K562 (cell line): Measurements from ENCODE around the gene NECTIN1. TPM values are rescaled to one million over a fixed set of nuclear protein-coding genes. Genes with fewer than 3 reads are reported as not detected.

Source experiments
- ATAC-seq: fragments of 200-7000 bp; cut with Tn5 transposase; 3 replicates; pipeline ENCODE4 v1.9.1; 2020; ENCODE audit warnings: moderate library complexity
- BruUV-seq: library from RNA; stranded (reverse); fragments of 400-500 nt; replicated peaks from 2 replicates; lab custom pipeline; 2021; lab: Mats Ljungman, UMichigan
- CTCF ChIA-PET: fragments of 300-600 bp; formaldehyde crosslinking; extraction: SDS; loops from one replicate; lab custom pipeline; 2021; ENCODE audit warnings: low intra/inter-chr PET ratio; lab: Yijun Ruan, JAX
- POLR2A ChIA-PET: fragments of 300-600, 350-650 bp; sonication (Branson Sonifier 250); formaldehyde crosslinking; extraction: SDS; loops from one replicate; lab custom pipeline; 2021; ENCODE audit warnings: antibody characterized with exemption, inconsistent platforms; lab: Yijun Ruan, JAX
- DNase-seq, 4 experiments: peaks; one replicate each; pipeline versions ENCODE4 v3.0.0 to v3.0.0-alpha.2; 2011 to 2018; ENCODE audit warnings: low spot score in 3 of 4, mixed read lengths in 3 of 4; ENCODE audit errors: extremely low read depth in 1 of 4
- FAIRE-seq: peaks from 2 replicates; lab custom pipeline; 2011; peaks lifted over from hg19 to GRCh38; lab: Jason Lieb, UNC
- H2AFZ ChIP-seq: 2 replicates; pipeline ENCODE4 v1.6.0; 2011; ENCODE audit warnings: low read depth, low read length, control low read depth, inconsistent platforms
- H3K27ac ChIP-seq: fragments of 200-600 bp; 3 replicates; pipeline ENCODE4 v1.8.0; 2011; ENCODE audit warnings: low read depth, mild to moderate bottlenecking, control low read depth, inconsistent platforms, low read length, moderate library complexity, mixed read lengths; ENCODE audit errors: extremely low read depth
- H3K27me3 ChIP-seq, 2 experiments: fragments of 300-600 bp in 1 of 2; 2 replicates in 1 of 2; 3 replicates in 1 of 2; pipeline versions ENCODE4 v1.6.0 to v1.8.0; 2011; ENCODE audit warnings: inconsistent platforms in 2 of 2, low read length in 2 of 2, mild to moderate bottlenecking in 1 of 2, mixed read lengths in 1 of 2, moderate library complexity in 1 of 2; ENCODE audit not compliant: control insufficient read depth in 2 of 2, insufficient read depth in 2 of 2
- H3K36me3 ChIP-seq: fragments of 300-600 bp; 3 replicates; pipeline ENCODE4 v1.8.0; 2011; ENCODE audit warnings: mild to moderate bottlenecking, low read length, inconsistent platforms; ENCODE audit not compliant: control insufficient read depth, insufficient read depth
- H3K4me1 ChIP-seq, 2 experiments: fragments of 200-600 bp in 1 of 2; replicated peaks in 1 of 2; 2 replicates in 1 of 2; 3 replicates in 1 of 2; pipeline versions ENCODE4 v1.5.1 to v1.8.0; 2011; ENCODE audit warnings: inconsistent platforms in 2 of 2, low read length in 2 of 2, mild to moderate bottlenecking in 1 of 2, mixed read lengths in 1 of 2, moderate library complexity in 1 of 2; ENCODE audit not compliant: control insufficient read depth in 2 of 2, insufficient read depth in 2 of 2
- H3K4me2 ChIP-seq: 2 replicates; pipeline ENCODE4 v1.6.1; 2011; ENCODE audit warnings: low read length, control low read depth, inconsistent platforms, mixed read lengths; ENCODE audit not compliant: insufficient read depth
- H3K4me3 ChIP-seq: fragments of 200-600 bp; sonication (generic), shearing (Covaris generic); 2 replicates; pipeline ENCODE4 v1.5.1; 2016; ENCODE audit warnings: control low read depth, inconsistent platforms
- H3K79me2 ChIP-seq: fragments of 200-600 bp; 3 replicates; pipeline ENCODE4 v1.8.0; 2011; ENCODE audit warnings: low read length, inconsistent platforms; ENCODE audit not compliant: control insufficient read depth, insufficient read depth
- H3K9ac ChIP-seq, 2 experiments: 2 replicates each; pipeline versions ENCODE4 v1.6.0 to v1.6.1; 2011; ENCODE audit warnings: low read depth in 2 of 2, low read length in 2 of 2, control low read depth in 1 of 2, inconsistent platforms in 1 of 2, mild to moderate bottlenecking in 1 of 2, mixed read lengths in 1 of 2; ENCODE audit not compliant: insufficient read depth in 1 of 2
- H3K9me1 ChIP-seq: one replicate; pipeline ENCODE4 v1.6.0; 2011; ENCODE audit warnings: inconsistent platforms, mild to moderate bottlenecking, low read length, moderate library complexity; ENCODE audit not compliant: control insufficient read depth, insufficient read depth
- H3K9me3 ChIP-seq: replicated peaks from 2 replicates; pipeline ENCODE4 v1.5.1; 2011; ENCODE audit warnings: low read depth, low read length, inconsistent platforms; ENCODE audit not compliant: control insufficient read depth, insufficient read depth
- H4K20me1 ChIP-seq: replicated peaks from 2 replicates; pipeline ENCODE4 v1.6.1; 2011; ENCODE audit warnings: low read length, inconsistent platforms, mixed read lengths; ENCODE audit not compliant: control insufficient read depth, insufficient read depth
- BACH1 ChIP-seq: fragments of 200-800 bp; sonication (Bioruptor generic); IDR thresholded peaks from 2 replicates; pipeline ENCODE4 v1.6.1; 2016; ENCODE audit warnings: missing genetic modification characterization, missing compliant biosample characterization
- CHD4 ChIP-seq: fragments of 200-600 bp; sonication (generic); IDR thresholded peaks from 3 replicates; pipeline ENCODE4 v1.6.1; 2012; ENCODE audit warnings: low read depth, mild to moderate bottlenecking, mixed read lengths, low read length, inconsistent platforms; ENCODE audit not compliant: insufficient read depth, insufficient replicate concordance, poor library complexity, severe bottlenecking
- EWSR1 ChIP-seq: fragments of 450-650 bp; IDR thresholded peaks from 2 replicates; pipeline ENCODE4 v1.6.1; 2018; ENCODE audit warnings: borderline replicate concordance, mild to moderate bottlenecking, low read depth, moderate library complexity; ENCODE audit not compliant: partially characterized antibody
- EZH2 ChIP-seq: IDR thresholded peaks from 2 replicates; pipeline ENCODE4 v1.6.1; 2012; ENCODE audit warnings: low read depth, mild to moderate bottlenecking, inconsistent platforms, low read length, borderline replicate concordance
- FIP1L1 ChIP-seq: fragments of 200-400 bp; formaldehyde crosslinking; IDR thresholded peaks from 2 replicates; pipeline ENCODE4 v1.6.1; 2018; ENCODE audit warnings: mild to moderate bottlenecking, low read depth, low read length; ENCODE audit not compliant: poor library complexity, severe bottlenecking
- FOXP1 ChIP-seq: sonication (generic); formaldehyde crosslinking; IDR thresholded peaks from 2 replicates; pipeline ENCODE4 v1.8.0; 2022; ENCODE audit warnings: mild to moderate bottlenecking, missing genetic modification reagents
- KLF1 ChIP-seq: fragments of 450-650 bp; IDR thresholded peaks from 2 replicates; pipeline ENCODE4 v1.6.1; 2016; ENCODE audit warnings: missing genetic modification characterization, missing compliant biosample characterization
- SIN3A ChIP-seq, 2 experiments: fragments of 150-350 bp in 1 of 2; IDR thresholded peaks; 2 replicates each; pipeline ENCODE4 v1.6.1; 2011 to 2016; ENCODE audit warnings: borderline replicate concordance in 2 of 2, low read depth in 2 of 2, low read length in 2 of 2, mild to moderate bottlenecking in 2 of 2, moderate library complexity in 2 of 2; ENCODE audit not compliant: control insufficient read depth in 1 of 2
- SRF ChIP-seq, 2 experiments: fragments of 250-450, 450-650 bp in 1 of 2; sonication (Bioruptor Pico) in 1 of 2; sonication (generic) in 1 of 2; formaldehyde crosslinking; IDR thresholded peaks; 2 replicates each; pipeline versions ENCODE4 v1.5.0 to v1.5.1; 2020 to 2022; ENCODE audit warnings: mild to moderate bottlenecking in 1 of 2, missing genetic modification reagents in 1 of 2
- U2AF2 ChIP-seq: fragments of 200-400 bp; formaldehyde crosslinking; optimal IDR thresholded peaks from 2 replicates; pipeline ENCODE3; 2017; ENCODE audit warnings: low read depth, mild to moderate bottlenecking, low read length
- ZNF133 ChIP-seq: fragments of 250-450 bp; sonication (Bioruptor Pico); IDR thresholded peaks from 2 replicates; pipeline ENCODE4 v1.4.0; 2020; ENCODE audit warnings: mild to moderate bottlenecking
- ZNF324 ChIP-seq: fragments of 250-450 bp; sonication (Bioruptor Pico); IDR thresholded peaks from 2 replicates; pipeline ENCODE4 v1.4.0; 2020; ENCODE audit warnings: mild to moderate bottlenecking
- ZNF830 ChIP-seq: fragments of 250-450 bp; sonication (Bioruptor Pico); IDR thresholded peaks from 2 replicates; pipeline ENCODE4 v1.5.0; 2021; ENCODE audit warnings: mild to moderate bottlenecking
- WGBS: fragments of 100-300 bp; shearing (Covaris generic); methylation state at CpG from one replicate; pipeline ENCODE4 v1.1.6; 2016; ENCODE audit warnings: low coverage, mixed read lengths; ENCODE audit not compliant: insufficient coverage; ENCODE audit errors: missing lambda C conversion rate; 5-methylcytosine and 5-hydroxymethylcytosine counted together
- in situ Hi-C: fragments of 300-500 bp; cut with MboI; formaldehyde crosslinking; loops from 4 replicates; pipeline ENCODE4 v1.15.0; 2018; ENCODE audit warnings: inconsistent platforms, mixed read lengths
- intact Hi-C: fragments of 100-400 bp; cut with micrococcal nuclease; formaldehyde crosslinking; loops from 2 replicates; pipeline ENCODE4 v1.14.2; 2022
- polyA plus RNA-seq, 8 experiments: library from polyadenylated mRNA; depleted of rRNA in 4 of 8; stranded (reverse) in 5 of 8; unstranded in 3 of 8; fragments of >200 nt; fragmentation: Nextera tagmentation in 2 of 8; fragmentation: Illumina TruSeq in 1 of 8; extraction: Ambion mirVana in 2 of 8; extraction: Trizol in 1 of 8; gene quantifications; 2 replicates each; pipeline versions ENCODE4 v1.2.1 to v1.2.3, GENCODE V29; 2011 to 2014; ENCODE audit warnings: inconsistent platforms in 1 of 8, missing spikeins in 1 of 8
- total RNA-seq, 7 experiments: library from RNA; depleted of rRNA in 6 of 7; stranded (reverse); fragments of >200 nt in 6 of 7; fragmentation: Illumina TruSeq in 2 of 7; extraction: Trizol in 2 of 7; gene quantifications; 2 replicates each; pipeline versions ENCODE4 v1.2.1 to v1.2.3, GENCODE V29; 2011 to 2021; ENCODE audit warnings: low replicate concordance in 1 of 7
- TF ChIP-seq, protein P1 (sequence below): sonication (generic); formaldehyde crosslinking; IDR thresholded peaks from 2 replicates; pipeline ENCODE4 v1.9.0; 2022; ENCODE audit warnings: mild to moderate bottlenecking, missing genetic modification reagents
- TF ChIP-seq, protein P2 (sequence below): fragments of 450-650 bp; IDR thresholded peaks from 2 replicates; pipeline ENCODE4 v1.6.1; 2016; ENCODE audit warnings: low read depth, mild to moderate bottlenecking, moderate library complexity
- TF ChIP-seq, protein P3 (sequence below): fragments of 450-650 bp; IDR thresholded peaks from 2 replicates; pipeline ENCODE4 v1.6.1; 2014; ENCODE audit warnings: low read depth, mild to moderate bottlenecking, moderate library complexity, borderline replicate concordance

Gene NECTIN1
- total and polyA plus RNA-seq, 9 of the 15 experiments (the other 6 are each of a cell fraction or from before 2014, with no cell fraction given), result 0.09 to 0.53 (median 0.23) TPM; not detected in 2

DNA sequence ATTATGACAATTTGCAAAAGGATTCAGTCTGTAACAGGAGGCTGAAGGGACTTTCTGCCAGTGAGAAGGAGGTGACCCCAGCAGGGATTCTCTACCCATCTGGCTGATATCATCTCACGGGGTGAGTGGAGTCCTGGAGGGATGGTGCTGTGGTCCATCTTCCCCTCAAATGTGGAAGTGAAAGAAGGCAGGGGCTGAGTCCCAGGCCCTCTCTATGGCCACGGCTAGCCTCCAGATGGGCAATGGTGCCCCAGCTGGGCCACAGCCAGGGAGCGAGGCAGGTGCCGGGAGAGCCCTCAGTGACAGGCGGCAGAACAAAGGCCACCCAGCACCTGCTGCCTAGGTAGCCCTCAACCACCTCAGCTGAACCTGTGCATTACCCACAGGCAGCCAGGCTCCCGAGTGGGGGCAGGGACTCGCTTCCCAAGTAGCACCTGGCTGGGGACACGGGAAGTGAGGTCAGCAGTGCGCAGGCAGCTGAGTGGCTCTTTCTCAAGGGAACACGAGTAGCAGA lies 6.7 kb downstream of the NECTIN1 start:
- H3K4me2 ChIP-seq, result no peak overlapping the region
- no peak for TF ChIP-seq BACH1 (tag)
- TF ChIP-seq, protein P1, sequence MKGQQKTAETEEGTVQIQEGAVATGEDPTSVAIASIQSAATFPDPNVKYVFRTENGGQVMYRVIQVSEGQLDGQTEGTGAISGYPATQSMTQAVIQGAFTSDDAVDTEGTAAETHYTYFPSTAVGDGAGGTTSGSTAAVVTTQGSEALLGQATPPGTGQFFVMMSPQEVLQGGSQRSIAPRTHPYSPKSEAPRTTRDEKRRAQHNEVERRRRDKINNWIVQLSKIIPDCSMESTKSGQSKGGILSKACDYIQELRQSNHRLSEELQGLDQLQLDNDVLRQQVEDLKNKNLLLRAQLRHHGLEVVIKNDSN (CRISPR knock-in tag), result no peak
- no peak for TF ChIP-seq FOXP1 (CRISPR knock-in tag)
- no peak for TF ChIP-seq EWSR1
- TF ChIP-seq ZNF133 (CRISPR knock-in tag), result no peak
- no peak for TF ChIP-seq SRF (CRISPR knock-in tag; IDR thresholded peaks at IDR 0.05)
- no peak for TF ChIP-seq EZH2
- TF ChIP-seq FIP1L1, result no peak
- no peak for TF ChIP-seq KLF1 (tag)
- TF ChIP-seq ZNF830 (CRISPR knock-in tag), result no peak
- TF ChIP-seq, protein P2, sequence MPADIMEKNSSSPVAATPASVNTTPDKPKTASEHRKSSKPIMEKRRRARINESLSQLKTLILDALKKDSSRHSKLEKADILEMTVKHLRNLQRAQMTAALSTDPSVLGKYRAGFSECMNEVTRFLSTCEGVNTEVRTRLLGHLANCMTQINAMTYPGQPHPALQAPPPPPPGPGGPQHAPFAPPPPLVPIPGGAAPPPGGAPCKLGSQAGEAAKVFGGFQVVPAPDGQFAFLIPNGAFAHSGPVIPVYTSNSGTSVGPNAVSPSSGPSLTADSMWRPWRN, result no peak
- TF ChIP-seq, protein P3, sequence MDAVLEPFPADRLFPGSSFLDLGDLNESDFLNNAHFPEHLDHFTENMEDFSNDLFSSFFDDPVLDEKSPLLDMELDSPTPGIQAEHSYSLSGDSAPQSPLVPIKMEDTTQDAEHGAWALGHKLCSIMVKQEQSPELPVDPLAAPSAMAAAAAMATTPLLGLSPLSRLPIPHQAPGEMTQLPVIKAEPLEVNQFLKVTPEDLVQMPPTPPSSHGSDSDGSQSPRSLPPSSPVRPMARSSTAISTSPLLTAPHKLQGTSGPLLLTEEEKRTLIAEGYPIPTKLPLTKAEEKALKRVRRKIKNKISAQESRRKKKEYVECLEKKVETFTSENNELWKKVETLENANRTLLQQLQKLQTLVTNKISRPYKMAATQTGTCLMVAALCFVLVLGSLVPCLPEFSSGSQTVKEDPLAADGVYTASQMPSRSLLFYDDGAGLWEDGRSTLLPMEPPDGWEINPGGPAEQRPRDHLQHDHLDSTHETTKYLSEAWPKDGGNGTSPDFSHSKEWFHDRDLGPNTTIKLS, result no peak
- TF ChIP-seq SIN3A (IDR thresholded peaks at IDR 0.05; ENCODE audit: borderline replicate concordance in 2 of 2, control insufficient read depth in 1 of 2, low read depth in 2 of 2, low read length in 2 of 2), result no peak
- no peak for TF ChIP-seq CHD4
- TF ChIP-seq ZNF324 (CRISPR knock-in tag), result no peak
- TF ChIP-seq U2AF2, result no peak
- TF ChIP-seq, all 486 proteins: peak for 0
- no peak overlapping the region for H3K4me3 ChIP-seq
- FAIRE-seq (no peak), DNase-seq (no peak), ATAC-seq (no peak)
- WGBS, result 2% methylated on average over 9 of the region's 10 CpGs
- peaks cover 6% of the 10 kb centered on the region; the same call in 1 of the 2 replicates for H4K20me1 ChIP-seq
- no peak overlapping the region for H3K27ac ChIP-seq
- H3K79me2 ChIP-seq, result no peaks in the 10 kb centered on the region
- BruUV-seq, result no TSS peak
- POLR2A ChIA-PET, result interaction anchor here (0.6 kb wide), 1 partner anchor 71 kb away, joined by 3 read pairs; no protein-coding TSS in a partner anchor
- no peak overlapping the region for H2AFZ ChIP-seq
- no peaks in the 10 kb centered on the region for H3K36me3 ChIP-seq
- no peak overlapping the region for H3K9ac ChIP-seq
- H3K4me1 ChIP-seq, result peaks cover 0 to 1% of the 10 kb centered on the region in 2 experiments; a peak in 1 of 5 replicates
- no peaks in the 10 kb centered on the region for H3K9me3 ChIP-seq
- in situ Hi-C loops, result no loop called here
- no peaks in the 10 kb centered on the region for H3K9me1 ChIP-seq
- H3K27me3 ChIP-seq, result peaks cover 9 to 82% of the 10 kb centered on the region in 2 experiments; a peak in 4 of 5 replicates
- intact Hi-C loops, result no loop called here
- CTCF ChIA-PET, result no interaction called here
